OCI-LY1 (cell line): Measurements from ENCODE around the gene ARHGAP10.

Experiments used
- H2AFZ ChIP-seq: fragments of 200-600 bp; sonication (generic), shearing (Covaris generic); 2 replicates; pipeline ENCODE4 v1.6.0; 2014; ENCODE audit warnings: antibody characterized with exemption, mild to moderate bottlenecking, low read length
- H3F3A ChIP-seq: fragments of 200-600 bp; sonication (generic), shearing (Covaris generic); 2 replicates; pipeline ENCODE4 v1.6.0; 2014; ENCODE audit warnings: mild to moderate bottlenecking, antibody characterized with exemption, low read length, moderate library complexity; ENCODE audit not compliant: insufficient read depth
- H3K27ac ChIP-seq: fragments of 200-600 bp; sonication (generic); 2 replicates; pipeline ENCODE4 v1.5.1; 2014; ENCODE audit warnings: low read length, mixed run types, mild to moderate bottlenecking, low read depth; ENCODE audit not compliant: poor library complexity, severe bottlenecking
- H3K27me3 ChIP-seq: fragments of 200-600 bp; sonication (generic); 2 replicates; pipeline ENCODE4 v1.6.0; 2014; ENCODE audit warnings: antibody characterized with exemption, mild to moderate bottlenecking, low read length, moderate library complexity; ENCODE audit not compliant: insufficient read depth
- H3K36me3 ChIP-seq: fragments of 200-600 bp; sonication (generic); 2 replicates; pipeline ENCODE4 v1.6.1; 2014; ENCODE audit warnings: mild to moderate bottlenecking, antibody characterized with exemption, low read length, moderate library complexity, mixed read lengths; ENCODE audit not compliant: insufficient read depth
- H3K4me1 ChIP-seq: fragments of 200-600 bp; sonication (generic); 2 replicates; pipeline ENCODE4 v1.5.1; 2014; ENCODE audit warnings: mild to moderate bottlenecking, low read length, moderate library complexity; ENCODE audit not compliant: insufficient read depth, severe bottlenecking
- H3K4me2 ChIP-seq: fragments of 200-600 bp; sonication (generic), shearing (Covaris generic); 2 replicates; pipeline ENCODE4 v1.6.1; 2014; ENCODE audit warnings: low read length
- H3K4me3 ChIP-seq: fragments of 200-600 bp; sonication (generic); 2 replicates; pipeline ENCODE4 v1.5.1; 2014; ENCODE audit warnings: low read length, low read depth, mild to moderate bottlenecking, mixed read lengths; ENCODE audit not compliant: poor library complexity, severe bottlenecking
- H3K79me2 ChIP-seq: fragments of 200-600 bp; shearing (Covaris generic); 2 replicates; pipeline ENCODE4 v1.6.1; 2016; ENCODE audit warnings: mixed run types, low read length, mixed read lengths; ENCODE audit not compliant: insufficient read depth
- H3K9ac ChIP-seq: fragments of 200-600 bp; sonication (generic), shearing (Covaris generic); 2 replicates; pipeline ENCODE4 v1.6.1; 2014; ENCODE audit warnings: mild to moderate bottlenecking, low read length, mixed read lengths
- H3K9me2 ChIP-seq: fragments of 200-600 bp; sonication (generic), shearing (Covaris generic); 2 replicates; pipeline ENCODE4 v1.6.1; 2014; ENCODE audit warnings: low read depth, mild to moderate bottlenecking, low read length, mixed read lengths
- H3K9me3 ChIP-seq: fragments of 200-600 bp; shearing (Covaris generic); 2 replicates; pipeline ENCODE4 v1.6.1; 2014; ENCODE audit warnings: low read length, mixed read lengths
- H4K20me1 ChIP-seq: fragments of 200-600 bp; sonication (generic), shearing (Covaris generic); 2 replicates; pipeline ENCODE4 v1.6.0; 2016; ENCODE audit warnings: mild to moderate bottlenecking, low read length; ENCODE audit not compliant: insufficient read depth
- CTCF ChIP-seq: fragments of 200-600 bp; sonication (generic), shearing (Covaris generic); IDR thresholded peaks from 2 replicates; pipeline ENCODE4 v1.5.1; 2017; ENCODE audit warnings: mild to moderate bottlenecking, antibody characterized with exemption, low read length, moderate library complexity, mixed read lengths
- EZH2 ChIP-seq: fragments of 200-600 bp; sonication (generic), shearing (Covaris generic); IDR thresholded peaks from 2 replicates; pipeline ENCODE4 v1.8.0; 2017; ENCODE audit warnings: borderline replicate concordance, mixed run types, mild to moderate bottlenecking, antibody characterized with exemption, low read length, moderate library complexity, mixed read lengths

The ARHGAP10 gene

GRCh38 chr4:147790412-147790811, 58.5 kb downstream of the ARHGAP10 start:
- H3F3A ChIP-seq = no peaks in the 10 kb centered on the region
- no peaks in the 10 kb centered on the region for H4K20me1 ChIP-seq
- H3K4me2 ChIP-seq = no peak overlapping the region
- no peaks in the 10 kb centered on the region for H3K4me1 ChIP-seq
- no peak overlapping the region for H3K27ac ChIP-seq
- H3K27me3 ChIP-seq = no peaks in the 10 kb centered on the region
- H2AFZ ChIP-seq = no peak overlapping the region
- H3K9ac ChIP-seq = no peak overlapping the region
- no peaks in the 10 kb centered on the region for H3K9me3 ChIP-seq
- no peaks in the 10 kb centered on the region for H3K36me3 ChIP-seq
- no peaks in the 10 kb centered on the region for H3K9me2 ChIP-seq
- H3K79me2 ChIP-seq = no peaks in the 10 kb centered on the region
- no peak overlapping the region for H3K4me3 ChIP-seq
- TF ChIP-seq EZH2 = no peak
- TF ChIP-seq CTCF = no peak

- Histone ChIP-seq H3K9me3 (no peaks in the 10 kb centered on the region), H3K9me2 (no peaks in the 10 kb centered on the region), H3K4me3 (no peak overlapping the region), H3K4me1 (no peaks in the 10 kb centered on the region), H3K36me3 (no peaks in the 10 kb centered on the region), H3K4me2 (no peak overlapping the region), H3F3A (no peaks in the 10 kb centered on the region), H2AFZ (no peak overlapping the region), H3K9ac (no peak overlapping the region), H4K20me1 (no peaks in the 10 kb centered on the region), H3K27ac (no peak overlapping the region), H3K27me3 (no peaks in the 10 kb centered on the region), H3K79me2 (no peaks in the 10 kb centered on the region)
- TF ChIP-seq EZH2 = no peak
- no peak for TF ChIP-seq CTCF
These were observed 59.5 kb downstream of the ARHGAP10 start for GRCh38 chr4:147791341-147791740.

GRCh38 chr4:147791865-147792264, 60.0 kb downstream of the ARHGAP10 start:
- Histone ChIP-seq H3K4me3 (no peak overlapping the region), H3K9me2 (no peaks in the 10 kb centered on the region), H2AFZ (no peak overlapping the region), H3K27ac (no peak overlapping the region), H3F3A (no peaks in the 10 kb centered on the region), H4K20me1 (no peaks in the 10 kb centered on the region), H3K27me3 (no peaks in the 10 kb centered on the region), H3K79me2 (no peaks in the 10 kb centered on the region), H3K36me3 (no peaks in the 10 kb centered on the region), H3K4me1 (no peaks in the 10 kb centered on the region), H3K9me3 (no peaks in the 10 kb centered on the region), H3K9ac (no peak overlapping the region), H3K4me2 (no peak overlapping the region)
- TF ChIP-seq CTCF = no peak
- TF ChIP-seq EZH2 = no peak
